ENCODE results near the gene SLC4A5.

SLC4A5 gene

DNA sequence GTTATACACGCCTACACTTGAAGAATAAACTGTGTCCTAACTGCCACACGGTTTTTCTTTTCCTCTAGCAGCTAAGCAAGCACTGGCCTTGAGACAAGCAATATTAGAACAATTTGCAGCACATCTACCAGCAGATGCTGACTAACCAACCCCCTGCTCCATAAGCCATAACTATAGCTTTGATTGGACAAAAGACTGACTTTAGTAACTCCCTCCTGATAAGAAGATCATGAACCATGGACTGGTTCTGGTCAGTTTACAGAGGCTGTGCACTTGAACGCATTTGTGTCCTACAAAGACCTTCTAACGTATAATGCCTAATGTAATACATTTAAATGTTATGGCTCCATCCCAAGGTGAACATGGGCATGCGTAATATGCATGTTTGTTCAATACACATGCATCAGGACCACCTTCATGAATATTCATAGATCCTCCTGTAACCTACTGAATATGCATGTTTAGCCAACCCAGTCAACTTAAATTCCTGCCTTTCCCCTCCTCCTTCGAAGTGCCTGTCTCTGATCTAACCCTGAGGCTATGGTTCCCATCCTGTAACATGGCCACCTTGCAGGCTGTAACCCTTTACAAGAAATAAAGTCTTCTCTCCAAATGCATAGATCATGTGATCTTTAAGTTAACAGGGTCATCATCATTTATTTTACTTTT, 26.5 kb downstream of the SLC4A5 start:
- peak; percentile 60 for DNase-seq (ENCODE audit: low read depth, low spot score)
- Histone ChIP-seq H3K9me3 (ENCODE audit: insufficient read depth, low read length) (no peaks in the 10 kb centered on the region), H3K4me1 (ENCODE audit: insufficient read depth, insufficient read length) (peaks cover 4% of the 10 kb centered on the region), H3K9ac (ENCODE audit: insufficient read length, low read depth) (no peak overlapping the region), H3K4me3 (ENCODE audit: insufficient read length, low read depth) (no peak overlapping the region), H3K36me3 (ENCODE audit: insufficient read depth, insufficient read length, low read length) (no peaks in the 10 kb centered on the region), H3K27me3 (ENCODE audit: insufficient read depth, insufficient read length) (no peaks in the 10 kb centered on the region)
- no peak for TF ChIP-seq ZNF274 (IDR thresholded peaks at IDR 0.05; ENCODE audit: low read depth, low read length)
- no peak for TF ChIP-seq SUZ12 (IDR thresholded peaks at IDR 0.05; ENCODE audit: extremely low read depth, insufficient read depth, insufficient read length)

GRCh38 chr2:74314107-74314506, 29.1 kb downstream of the SLC4A5 start:
- no peak for DNase-seq (ENCODE audit: low read depth, low spot score)
- H3K36me3 ChIP-seq (ENCODE audit: insufficient read depth, insufficient read length, low read length): no peaks in the 10 kb centered on the region
- no peak overlapping the region for H3K4me3 ChIP-seq (ENCODE audit: insufficient read length, low read depth)
- H3K4me1 ChIP-seq (ENCODE audit: insufficient read depth, insufficient read length): peaks cover 4% of the 10 kb centered on the region
- no peaks in the 10 kb centered on the region for H3K9me3 ChIP-seq (ENCODE audit: insufficient read depth, low read length)
- H3K27me3 ChIP-seq (ENCODE audit: insufficient read depth, insufficient read length): no peaks in the 10 kb centered on the region
- no peak for TF ChIP-seq YY1 (IDR thresholded peaks at IDR 0.05; ENCODE audit: insufficient read depth, insufficient read length)
- no peak for TF ChIP-seq SUZ12 (IDR thresholded peaks at IDR 0.05; ENCODE audit: extremely low read depth, insufficient read depth, insufficient read length)
- no peak for TF ChIP-seq ZNF274 (IDR thresholded peaks at IDR 0.05; ENCODE audit: low read depth, low read length)
- H3K9ac ChIP-seq (ENCODE audit: insufficient read length, low read depth): no peak overlapping the region

DNA sequence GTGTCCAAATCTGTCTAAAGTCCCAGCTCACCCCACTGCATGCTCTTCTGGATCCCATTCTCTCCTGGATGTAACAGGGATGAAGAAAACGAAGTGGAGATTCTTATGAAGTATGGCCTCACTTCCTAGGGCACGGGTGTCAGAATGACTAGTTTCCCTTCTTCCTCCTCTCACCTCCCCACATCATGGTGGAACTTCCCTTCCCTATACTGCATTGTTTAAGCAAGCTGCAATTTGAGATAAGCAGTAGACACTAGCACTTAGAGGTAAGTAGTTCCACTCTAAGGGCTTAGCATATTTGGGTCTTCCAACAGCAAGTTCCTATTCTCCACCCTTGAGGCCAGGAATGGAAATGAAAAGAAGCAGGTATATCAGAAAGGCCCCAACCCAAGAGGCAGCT, 29.7 kb downstream of the SLC4A5 start:
- H3K36me3 ChIP-seq (ENCODE audit: insufficient read depth, insufficient read length, low read length): no peaks in the 10 kb centered on the region
- H3K9ac ChIP-seq (ENCODE audit: insufficient read length, low read depth): no peak overlapping the region
- no peak for DNase-seq (ENCODE audit: low read depth, low spot score)
- no peaks in the 10 kb centered on the region for H3K9me3 ChIP-seq (ENCODE audit: insufficient read depth, low read length)
- no peaks in the 10 kb centered on the region for H3K27me3 ChIP-seq (ENCODE audit: insufficient read depth, insufficient read length)
- peaks cover 4% of the 10 kb centered on the region for H3K4me1 ChIP-seq (ENCODE audit: insufficient read depth, insufficient read length)
- no peak overlapping the region for H3K4me3 ChIP-seq (ENCODE audit: insufficient read length, low read depth)
- TF ChIP-seq YY1 (IDR thresholded peaks at IDR 0.05; ENCODE audit: insufficient read depth, insufficient read length): no peak
- TF ChIP-seq SUZ12 (IDR thresholded peaks at IDR 0.05; ENCODE audit: extremely low read depth, insufficient read depth, insufficient read length): no peak
- no peak for TF ChIP-seq ZNF274 (IDR thresholded peaks at IDR 0.05; ENCODE audit: low read depth, low read length)

- Histone ChIP-seq H3K9ac (ENCODE audit: insufficient read length, low read depth) (no peak overlapping the region), H3K4me3 (ENCODE audit: insufficient read length, low read depth) (no peak overlapping the region), H3K36me3 (ENCODE audit: insufficient read depth, insufficient read length, low read length) (no peaks in the 10 kb centered on the region), H3K4me1 (ENCODE audit: insufficient read depth, insufficient read length) (peaks cover 4% of the 10 kb centered on the region), H3K9me3 (ENCODE audit: insufficient read depth, low read length) (no peaks in the 10 kb centered on the region), H3K27me3 (ENCODE audit: insufficient read depth, insufficient read length) (no peaks in the 10 kb centered on the region)
- no peak for DNase-seq (ENCODE audit: low read depth, low spot score)
- TF ChIP-seq YY1 (IDR thresholded peaks at IDR 0.05; ENCODE audit: insufficient read depth, insufficient read length) (no peak), ZNF274 (IDR thresholded peaks at IDR 0.05; ENCODE audit: low read depth, low read length) (no peak), SUZ12 (IDR thresholded peaks at IDR 0.05; ENCODE audit: extremely low read depth, insufficient read depth, insufficient read length) (no peak)
These were observed 30.3 kb downstream of the SLC4A5 start for GRCh38 chr2:74312913-74313312.

GRCh38 chr2:74307720-74308119, 35.5 kb downstream of the SLC4A5 start:
- Histone ChIP-seq H3K4me1 (ENCODE audit: insufficient read depth, insufficient read length) (no peaks in the 10 kb centered on the region), H3K4me3 (ENCODE audit: insufficient read length, low read depth) (no peak overlapping the region), H3K9me3 (ENCODE audit: insufficient read depth, low read length) (peaks cover 6% of the 10 kb centered on the region; the same call in 1 of the 2 replicates), H3K27me3 (ENCODE audit: insufficient read depth, insufficient read length) (no peaks in the 10 kb centered on the region), H3K9ac (ENCODE audit: insufficient read length, low read depth) (no peak overlapping the region), H3K36me3 (ENCODE audit: insufficient read depth, insufficient read length, low read length) (no peaks in the 10 kb centered on the region)
- DNase-seq (ENCODE audit: low read depth, low spot score): no peak
- TF ChIP-seq ZNF274 (IDR thresholded peaks at IDR 0.05; ENCODE audit: low read depth, low read length): no peak
- no peak for TF ChIP-seq SUZ12 (IDR thresholded peaks at IDR 0.05; ENCODE audit: extremely low read depth, insufficient read depth, insufficient read length)
- no peak for TF ChIP-seq YY1 (IDR thresholded peaks at IDR 0.05; ENCODE audit: insufficient read depth, insufficient read length)

- no peak for DNase-seq (ENCODE audit: low read depth, low spot score)
- Histone ChIP-seq H3K27me3 (ENCODE audit: insufficient read depth, insufficient read length) (no peaks in the 10 kb centered on the region), H3K36me3 (ENCODE audit: insufficient read depth, insufficient read length, low read length) (no peaks in the 10 kb centered on the region), H3K9ac (ENCODE audit: insufficient read length, low read depth) (no peak overlapping the region), H3K4me1 (ENCODE audit: insufficient read depth, insufficient read length) (no peaks in the 10 kb centered on the region), H3K9me3 (ENCODE audit: insufficient read depth, low read length) (peaks cover 6% of the 10 kb centered on the region; the same call in 1 of the 2 replicates), H3K4me3 (ENCODE audit: insufficient read length, low read depth) (no peak overlapping the region)
- TF ChIP-seq YY1 (IDR thresholded peaks at IDR 0.05; ENCODE audit: insufficient read depth, insufficient read length) (no peak), SUZ12 (IDR thresholded peaks at IDR 0.05; ENCODE audit: extremely low read depth, insufficient read depth, insufficient read length) (no peak)
These were observed 38.7 kb downstream of the SLC4A5 start for GRCh38 chr2:74304332-74305148.

GRCh38 chr2:74302865-74303264, 40.4 kb downstream of the SLC4A5 start:
- peaks cover 6% of the 10 kb centered on the region; the same call in 1 of the 2 replicates for H3K9me3 ChIP-seq (ENCODE audit: insufficient read depth, low read length)
- no peak for DNase-seq (ENCODE audit: low read depth, low spot score)
- H3K36me3 ChIP-seq (ENCODE audit: insufficient read depth, insufficient read length, low read length): no peaks in the 10 kb centered on the region
- no peaks in the 10 kb centered on the region for H3K4me1 ChIP-seq (ENCODE audit: insufficient read depth, insufficient read length)
- TF ChIP-seq ZNF274 (IDR thresholded peaks at IDR 0.05; ENCODE audit: low read depth, low read length): no peak
- no peak for TF ChIP-seq SUZ12 (IDR thresholded peaks at IDR 0.05; ENCODE audit: extremely low read depth, insufficient read depth, insufficient read length)
- no peak for TF ChIP-seq YY1 (IDR thresholded peaks at IDR 0.05; ENCODE audit: insufficient read depth, insufficient read length)
- no peak overlapping the region for H3K9ac ChIP-seq (ENCODE audit: insufficient read length, low read depth)
- H3K4me3 ChIP-seq (ENCODE audit: insufficient read length, low read depth): no peak overlapping the region
- H3K27me3 ChIP-seq (ENCODE audit: insufficient read depth, insufficient read length): no peaks in the 10 kb centered on the region

Data from NT2/D1 (cell line).